LHCN-M2 (cell line): Measurements from ENCODE around the gene C10orf67. TPM values are rescaled to one million over a fixed set of nuclear protein-coding genes. Genes with fewer than 3 reads are reported as not detected.

Experiments
- DNase-seq: peaks from one replicate; pipeline ENCODE4 v3.0.0-alpha.2; 2012; ENCODE audit warnings: low read depth
- total RNA-seq: library from RNA; depleted of rRNA; stranded (reverse); fragments of >200 nt; gene quantifications from 2 replicates; pipeline ENCODE4 v1.2.3, GENCODE V29; 2014

C10orf67 gene
- total RNA-seq, 1 experiment from 2014 or later: 0.11 TPM

DNA sequence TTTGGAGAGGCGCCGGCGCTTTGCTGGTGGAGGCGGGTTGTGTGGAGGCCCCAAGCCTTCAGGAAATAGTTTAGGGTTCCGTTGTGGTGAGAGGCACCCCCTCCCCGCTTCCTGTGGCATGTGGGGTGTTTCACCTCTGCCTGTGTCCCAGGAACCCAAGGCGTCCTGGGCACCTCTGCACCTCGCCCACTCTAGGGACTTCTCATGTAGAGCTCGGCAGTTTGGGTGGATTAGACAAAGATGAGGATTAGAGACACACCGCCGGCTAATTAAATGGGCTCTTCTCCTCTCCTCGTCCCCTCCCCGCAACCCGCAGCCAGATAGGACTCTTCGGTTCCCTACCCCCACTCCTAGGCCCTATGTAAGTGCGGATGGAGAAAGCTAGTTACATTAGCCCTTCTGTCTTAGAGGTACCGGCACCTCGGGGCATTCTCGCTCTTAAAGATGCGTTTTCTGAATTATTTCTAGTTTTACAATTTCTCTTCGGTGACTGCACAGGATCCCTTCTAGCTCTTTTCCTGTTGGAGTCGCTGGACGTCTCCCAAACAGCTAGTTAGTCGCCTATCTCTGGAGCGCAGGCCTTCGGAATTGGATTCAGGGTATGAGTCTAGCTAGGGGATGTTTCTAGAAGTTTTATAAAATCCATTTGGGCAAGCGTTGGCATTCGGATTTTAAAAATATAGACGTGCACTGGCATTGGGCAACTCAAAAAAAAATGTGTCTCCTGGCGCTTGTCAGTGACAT is 144.7 kb downstream of the C10orf67 start:
- no peak for DNase-seq

DNA sequence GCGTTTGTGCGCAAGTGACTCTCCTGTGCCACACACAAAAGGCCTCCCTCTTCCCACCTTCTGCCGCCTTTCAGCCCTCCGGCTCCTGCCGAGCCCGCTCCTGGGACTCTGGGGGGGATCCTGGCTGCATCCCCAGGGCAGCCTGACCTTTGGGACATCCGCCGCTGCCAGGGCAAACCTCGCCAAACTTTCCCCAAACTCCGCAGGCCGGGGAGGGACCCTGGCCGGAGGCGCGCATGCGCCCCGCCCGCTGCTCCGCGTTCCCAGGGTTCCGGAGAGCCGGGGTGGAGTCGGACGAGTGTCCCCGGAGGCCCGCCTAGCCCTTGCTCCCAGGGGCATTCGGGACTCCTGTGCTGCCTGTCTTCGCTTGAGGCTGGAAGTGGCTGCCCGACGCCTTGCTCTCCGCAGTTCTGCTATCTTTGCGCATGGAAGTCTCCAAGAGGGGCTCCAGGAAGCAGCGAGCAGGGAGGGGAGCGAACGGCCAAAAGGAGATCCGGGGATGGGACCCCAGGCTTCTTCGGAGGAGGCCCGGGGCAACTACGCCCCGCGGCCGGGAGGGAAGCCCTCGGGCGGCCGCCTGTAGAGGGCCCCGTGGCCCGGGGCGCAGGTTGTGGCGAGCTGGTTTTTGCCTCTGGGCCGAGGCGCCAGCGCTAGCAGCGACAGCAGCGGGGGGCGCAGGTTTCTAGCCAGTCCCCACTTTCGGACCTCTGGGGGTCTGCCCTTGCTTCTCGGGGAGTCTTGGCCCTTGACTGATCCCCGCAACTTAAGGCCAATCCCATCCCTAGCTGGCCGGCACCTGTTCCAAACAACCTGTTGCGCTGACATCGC is 145.4 kb downstream of the C10orf67 start:
- no peak for DNase-seq

DNA sequence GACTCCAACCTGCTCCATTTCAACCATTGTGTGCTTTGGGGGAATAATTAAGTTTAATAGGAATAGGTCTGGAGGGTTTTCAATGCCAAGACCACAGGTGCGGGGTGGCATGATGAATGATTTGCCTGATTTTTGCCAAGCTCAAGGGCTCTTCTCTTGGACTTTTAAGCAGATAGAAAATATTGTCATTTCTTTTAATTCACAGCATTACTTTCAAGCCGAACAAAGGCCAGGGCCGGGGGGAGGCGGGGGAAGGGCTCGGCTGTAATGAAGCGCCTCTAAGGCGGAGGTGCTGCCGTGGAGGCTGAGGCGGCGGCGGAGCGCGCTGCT is 146.0 kb downstream of the C10orf67 start:
- DNase-seq: no peak

DNA sequence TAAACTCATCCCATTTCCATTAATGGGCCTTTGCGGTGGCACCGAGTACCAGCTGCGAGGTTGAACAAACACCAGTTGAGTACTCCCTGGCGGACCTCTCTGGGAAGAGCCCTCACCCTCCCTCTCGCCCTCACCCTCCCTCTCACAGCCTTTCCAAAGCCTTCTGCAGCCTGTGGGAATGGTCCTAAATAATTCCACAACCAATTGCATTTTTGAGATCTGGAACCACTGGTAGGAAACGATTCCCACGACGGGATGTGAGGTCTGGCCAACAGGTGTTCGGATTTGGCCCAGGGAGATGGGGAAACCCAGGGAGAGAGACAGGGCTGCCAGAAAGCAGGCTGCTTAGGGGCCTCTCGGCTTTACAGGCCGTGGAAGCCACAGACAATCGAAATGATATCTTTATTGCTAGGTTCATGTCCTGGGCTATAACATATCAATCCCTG is 147.2 kb downstream of the C10orf67 start:
- no peak for DNase-seq

DNA sequence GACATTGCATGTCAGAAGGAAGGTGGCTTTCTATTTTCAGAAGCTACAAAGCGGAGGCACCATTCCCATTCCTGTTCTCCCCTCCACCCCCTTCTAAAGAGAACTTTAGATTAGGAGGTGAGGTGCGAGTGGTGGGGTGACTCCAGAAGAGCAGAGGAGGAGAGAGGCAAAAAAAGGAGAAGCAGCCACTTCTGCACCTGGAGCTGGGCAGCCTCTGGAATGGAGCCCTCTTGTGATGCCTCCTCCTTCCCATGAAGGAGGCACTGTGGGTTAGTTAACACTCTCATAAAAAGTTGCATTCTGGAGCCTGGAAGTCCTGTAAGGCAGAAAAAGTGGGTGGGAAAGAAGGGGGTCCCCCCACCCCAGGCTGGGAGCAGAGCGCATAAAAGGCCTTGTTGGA is 147.7 kb downstream of the C10orf67 start:
- DNase-seq: no peak

DNA sequence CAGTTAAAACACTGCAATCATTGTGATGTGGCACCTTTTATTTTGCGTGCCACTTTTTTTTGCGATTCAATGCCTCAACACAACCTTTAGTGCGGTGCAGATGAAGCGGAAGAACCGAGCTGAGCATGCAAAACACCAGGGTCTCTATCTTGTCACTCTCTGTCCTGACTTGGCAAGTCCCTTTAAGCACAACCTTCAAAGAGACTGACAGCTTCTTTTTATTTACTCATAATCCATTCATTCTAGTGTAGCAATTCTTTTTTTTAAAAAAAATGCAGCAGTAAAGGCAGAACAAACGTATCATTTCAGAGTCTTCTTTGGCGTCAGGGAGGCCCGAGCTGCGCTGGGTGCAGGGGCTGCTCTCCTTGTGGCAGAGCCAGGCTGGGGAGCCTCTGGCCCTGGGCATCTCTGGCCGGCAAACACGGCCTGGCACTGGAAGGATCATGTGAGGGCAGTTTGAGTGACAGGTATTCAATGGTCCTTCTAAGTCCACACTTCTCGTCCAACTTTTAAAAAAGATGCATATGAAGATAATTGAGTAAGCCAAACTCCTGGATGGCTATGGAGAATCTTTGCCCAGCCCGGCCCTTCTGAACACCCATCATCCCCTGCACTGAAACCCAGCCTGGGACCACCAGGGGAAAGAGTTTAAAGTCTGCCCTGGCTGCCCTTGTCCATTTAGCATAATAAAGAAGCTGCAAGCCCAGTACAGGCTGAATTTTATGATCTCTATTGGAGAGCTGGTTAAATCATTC is 148.6 kb downstream of the C10orf67 start:
- no peak for DNase-seq

DNA sequence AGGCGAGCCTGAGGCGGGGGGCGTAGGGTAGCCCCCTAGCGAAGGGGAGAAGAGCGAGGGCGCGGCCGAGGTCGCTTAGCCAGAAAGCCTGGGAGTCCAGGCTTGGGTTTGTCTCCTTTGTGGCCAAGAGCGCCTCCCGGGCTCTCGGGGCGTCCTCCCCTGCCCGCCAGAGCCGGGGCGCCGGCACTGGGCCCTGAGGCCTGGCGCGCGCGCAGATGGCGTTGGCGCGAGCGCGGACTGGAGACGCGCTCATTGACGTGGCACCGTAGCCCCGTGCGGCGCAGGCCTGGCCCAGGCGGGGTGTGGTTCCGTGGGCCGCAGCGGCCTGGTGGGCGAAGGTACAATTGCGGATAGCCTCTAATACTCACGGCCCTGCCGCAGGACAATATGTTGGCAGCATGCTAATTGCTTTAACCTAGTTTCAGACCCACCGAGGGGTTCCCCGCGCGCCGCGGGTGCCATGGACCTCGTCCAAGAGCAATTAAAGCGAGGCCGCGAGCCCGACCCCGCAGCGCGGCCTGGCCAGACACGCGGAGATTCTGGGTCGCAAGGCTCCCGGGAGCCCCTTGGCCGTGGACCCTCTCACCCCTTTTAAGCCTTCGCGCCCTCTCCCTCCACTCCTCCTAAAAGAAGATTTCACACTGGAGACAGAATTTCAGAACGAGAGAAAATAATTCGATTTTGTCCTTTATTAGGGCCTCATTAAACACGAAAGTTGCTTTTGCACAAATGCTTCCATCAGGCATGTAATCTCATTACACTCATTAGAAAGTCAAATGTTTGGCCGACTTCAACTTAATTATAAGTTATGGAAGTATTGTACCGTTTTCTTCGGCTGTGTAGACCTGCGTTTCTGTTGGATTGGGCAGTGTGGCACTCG is 149.4 kb downstream of the C10orf67 start:
- DNase-seq: no peak

DNA sequence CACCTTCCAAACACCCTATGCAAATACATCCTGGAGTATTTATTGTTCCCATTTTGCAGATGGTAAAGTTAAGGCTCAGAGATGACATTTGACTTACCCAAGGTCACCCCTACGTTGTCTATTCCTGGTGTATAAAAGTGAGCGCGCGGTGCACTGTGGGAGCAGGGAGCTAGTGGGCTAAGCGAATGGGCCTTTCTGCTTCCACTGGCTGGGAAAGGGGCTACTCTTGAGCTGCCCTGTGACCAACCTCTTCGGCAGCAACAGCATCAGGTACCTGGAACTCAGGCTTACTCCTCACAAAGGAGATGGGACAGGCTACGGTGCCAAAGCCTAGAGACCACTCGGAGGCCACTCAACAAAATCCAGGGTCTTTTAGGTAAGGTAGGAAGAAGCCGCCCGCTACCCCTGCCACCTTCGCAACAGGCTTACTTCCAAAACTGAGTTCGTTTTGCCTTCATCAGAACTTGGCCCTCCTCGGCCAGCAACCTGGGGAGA is 150.1 kb downstream of the C10orf67 start:
- DNase-seq: no peak

DNA sequence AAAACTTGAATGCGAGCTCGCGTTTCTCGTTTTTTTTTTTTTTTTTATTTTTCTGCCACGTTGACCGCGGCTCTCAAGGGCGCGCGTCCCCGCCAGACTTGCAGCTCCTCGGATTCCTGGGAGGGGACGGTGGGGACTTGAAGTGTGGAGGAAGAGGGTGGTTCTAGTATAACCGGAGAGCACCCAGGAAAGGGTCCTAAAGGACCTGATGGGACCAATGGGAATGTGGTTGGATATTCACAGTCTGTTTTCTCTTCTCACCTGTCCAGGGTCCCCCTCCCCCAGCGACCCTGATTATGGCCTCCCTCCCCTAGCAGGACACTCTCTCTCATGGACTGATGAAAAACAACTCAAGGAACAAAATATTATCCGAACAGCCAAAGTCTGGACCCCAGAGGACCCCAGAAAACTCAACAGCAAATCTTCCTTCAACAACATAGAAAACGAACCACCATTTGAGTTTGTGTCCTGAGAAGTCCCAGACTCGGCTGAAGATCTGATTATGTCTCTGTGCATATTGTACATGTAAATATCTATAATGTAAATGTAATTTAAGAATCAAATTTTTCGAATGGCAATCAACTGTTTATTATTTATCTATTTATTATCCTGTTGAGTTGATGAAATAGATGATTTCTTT is 151.0 kb downstream of the C10orf67 start:
- no peak for DNase-seq

DNA sequence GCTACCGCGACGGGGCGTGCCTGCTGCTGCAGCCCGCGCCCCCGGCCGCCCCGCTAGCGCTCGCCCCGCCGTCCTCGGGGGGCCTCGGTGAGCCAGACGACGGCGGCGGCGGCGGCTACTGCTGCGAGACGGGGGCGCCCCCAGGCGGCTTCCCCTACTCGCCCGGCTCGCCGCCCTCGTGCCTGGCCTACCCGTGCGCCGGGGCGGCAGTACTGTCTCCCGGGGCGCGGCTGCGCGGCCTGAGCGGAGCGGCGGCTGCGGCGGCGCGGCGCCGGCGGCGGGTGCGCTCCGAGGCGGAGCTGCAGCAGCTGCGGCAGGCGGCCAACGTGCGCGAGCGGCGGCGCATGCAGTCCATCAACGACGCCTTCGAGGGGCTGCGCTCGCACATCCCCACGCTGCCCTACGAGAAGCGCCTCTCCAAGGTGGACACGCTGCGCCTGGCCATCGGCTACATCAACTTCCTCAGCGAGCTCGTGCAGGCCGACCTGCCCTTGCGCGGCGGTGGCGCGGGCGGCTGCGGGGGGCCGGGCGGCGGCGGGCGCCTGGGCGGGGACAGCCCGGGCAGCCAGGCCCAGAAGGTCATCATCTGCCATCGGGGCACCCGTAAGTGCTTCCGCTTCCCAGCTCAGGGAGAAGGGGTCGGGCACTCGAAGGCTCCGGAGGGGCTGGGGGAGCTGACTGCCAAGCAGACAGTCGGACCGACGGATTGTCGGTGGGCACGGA is 151.7 kb downstream of the C10orf67 start:
- DNase-seq: no peak

DNA sequence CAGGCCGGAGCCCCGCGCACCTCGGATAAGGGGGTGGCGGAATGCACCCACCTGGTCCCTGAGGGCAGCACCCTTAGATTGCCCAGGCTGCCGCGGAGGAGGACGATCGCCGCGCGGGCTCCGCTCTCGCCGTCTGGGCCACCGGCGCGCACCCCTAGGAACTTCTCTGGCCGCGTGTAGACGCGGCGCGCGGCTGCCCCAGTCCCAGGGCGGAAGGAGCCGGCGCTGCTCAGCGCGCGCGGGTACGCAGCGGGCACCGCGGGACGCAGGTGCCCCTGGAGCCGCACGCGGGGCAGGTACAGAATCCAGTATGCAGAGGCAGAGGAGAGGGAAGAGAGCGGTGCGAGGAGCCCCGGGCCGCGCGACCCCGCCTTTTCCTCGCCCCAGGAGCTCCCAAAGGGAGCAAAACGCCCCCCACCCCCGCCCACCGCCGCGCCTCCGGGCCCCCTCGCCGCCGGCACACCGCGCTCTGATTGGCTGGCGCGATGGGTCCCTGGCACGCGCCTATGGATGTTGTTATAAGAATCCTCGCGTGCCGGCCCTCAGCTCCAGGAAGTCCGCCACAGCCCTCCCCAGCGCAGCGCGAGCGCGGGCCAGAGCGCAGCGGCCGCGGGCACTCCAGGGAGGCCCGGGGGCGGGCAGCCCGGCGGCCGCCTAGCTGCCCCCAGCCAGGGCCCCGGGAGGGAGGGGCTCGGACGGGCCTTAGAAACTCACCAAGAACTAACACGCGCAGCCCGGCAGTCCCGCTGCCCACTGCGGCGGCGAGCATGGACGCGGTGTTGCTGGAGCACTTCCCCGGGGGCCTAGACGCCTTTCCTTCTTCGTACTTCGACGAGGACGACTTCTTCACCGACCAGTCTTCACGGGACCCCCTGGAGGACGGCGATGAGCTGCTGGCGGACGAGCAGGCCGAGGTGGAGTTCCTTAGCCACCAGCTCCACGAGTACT is 152.6 kb downstream of the C10orf67 start, which contains the start of gene PTF1A:
PTF1A (plus strand) TSS at position 549 of the 948 bp plus-strand sequence; CDS start at position 768, 219 bp downstream.
- DNase-seq: no peak

DNA sequence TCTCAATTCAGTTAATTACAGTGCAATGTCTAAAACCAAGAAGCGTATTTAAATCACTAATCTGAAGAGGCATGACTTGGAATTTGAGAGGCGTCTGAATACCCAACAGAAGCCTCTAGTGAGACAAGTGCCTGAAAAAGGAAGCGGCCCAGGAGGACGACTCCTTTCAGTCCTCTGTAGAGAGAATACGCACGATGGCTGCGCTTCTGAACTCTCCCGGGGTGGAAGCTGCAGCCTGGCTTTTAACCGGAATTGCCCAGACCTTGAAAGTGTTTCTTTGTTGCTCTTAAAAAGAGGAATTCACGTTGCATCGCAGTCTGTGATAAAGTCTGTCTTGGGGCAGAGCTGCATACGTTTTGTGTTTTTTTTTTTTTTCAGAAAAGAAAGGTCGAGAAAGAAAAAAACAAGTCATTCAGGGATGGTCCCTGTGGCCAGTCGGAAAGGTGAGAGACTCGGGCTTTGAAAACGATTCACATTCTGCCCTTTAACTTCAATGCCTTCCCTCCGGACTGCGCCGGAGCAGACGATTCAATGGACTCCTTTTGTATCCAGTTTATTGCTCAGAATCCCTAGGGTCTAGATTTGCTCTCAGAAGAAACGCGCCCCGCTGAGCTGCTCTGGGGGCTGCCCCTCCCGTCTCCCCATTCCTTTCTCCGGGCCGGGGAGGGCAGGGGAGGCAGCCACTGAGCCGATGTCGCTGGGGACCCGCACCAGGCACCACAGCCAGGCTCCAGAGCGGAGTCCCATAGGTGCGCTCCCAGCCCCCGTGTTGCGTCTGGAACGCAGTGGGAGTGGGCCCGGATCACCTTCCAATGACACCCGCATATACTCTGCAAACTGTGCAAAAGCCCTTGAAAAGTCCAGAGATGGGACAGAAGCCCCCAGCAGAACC is 153.5 kb downstream of the C10orf67 start:
- DNase-seq: no peak

DNA sequence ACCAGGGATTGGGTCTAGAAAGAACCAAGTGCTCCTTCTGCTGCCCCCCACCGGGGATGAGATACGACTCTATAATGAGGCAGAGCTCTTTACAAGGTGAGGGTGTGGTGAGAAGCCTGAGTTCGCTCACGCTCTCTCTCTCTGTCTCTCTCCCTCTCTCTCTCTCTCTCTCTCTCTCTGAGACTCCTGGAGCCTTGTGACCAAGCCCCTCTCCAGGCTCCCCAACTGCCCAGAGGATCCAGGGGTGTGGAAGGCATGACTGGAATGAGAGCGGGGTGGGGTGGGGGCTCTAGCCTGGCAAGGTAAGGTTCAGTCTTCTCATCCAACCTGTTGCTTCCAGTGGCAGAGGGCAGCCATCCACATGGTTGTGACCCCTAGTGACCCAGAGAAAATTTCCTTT is 155.6 kb downstream of the C10orf67 start:
- no peak for DNase-seq

DNA sequence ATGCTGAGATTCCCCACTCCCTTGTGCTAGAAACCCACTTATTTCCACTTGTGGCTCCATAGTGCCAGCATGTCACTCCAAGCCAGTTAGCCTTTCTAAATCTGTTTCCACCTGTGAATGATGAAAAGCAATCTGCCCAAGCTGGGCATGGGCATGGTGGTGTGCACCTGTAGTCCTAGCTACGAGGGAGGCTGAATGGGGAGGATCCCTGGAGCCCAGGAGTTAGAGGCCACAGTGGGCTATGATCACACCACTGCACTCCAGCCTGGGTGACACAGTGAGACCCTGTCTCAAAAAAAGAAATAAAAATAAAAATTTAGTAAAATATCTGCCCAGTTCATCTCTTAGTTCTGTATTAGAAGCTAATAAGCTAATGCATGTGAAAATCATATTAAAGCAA is 157.4 kb downstream of the C10orf67 start:
- no peak for DNase-seq

DNA sequence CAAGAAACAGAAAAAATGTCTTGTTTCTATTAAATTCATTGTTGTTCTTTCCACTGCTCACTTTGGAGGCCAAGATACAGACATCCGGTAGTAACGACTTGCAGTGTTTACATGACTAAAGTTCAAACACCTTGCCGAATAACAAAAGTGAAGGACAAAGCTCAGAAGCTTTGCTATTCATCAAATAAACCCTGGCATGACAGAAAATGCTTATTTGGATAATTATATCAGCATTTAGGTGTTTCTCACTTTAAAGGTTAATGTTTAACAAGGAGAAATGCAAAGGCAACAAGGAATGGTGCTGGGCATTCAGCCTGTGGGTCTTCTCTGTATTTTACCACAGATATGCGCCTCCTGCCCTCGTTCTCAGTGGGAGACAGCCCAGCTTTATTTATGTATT is 157.9 kb downstream of the C10orf67 start:
- no peak for DNase-seq

DNA sequence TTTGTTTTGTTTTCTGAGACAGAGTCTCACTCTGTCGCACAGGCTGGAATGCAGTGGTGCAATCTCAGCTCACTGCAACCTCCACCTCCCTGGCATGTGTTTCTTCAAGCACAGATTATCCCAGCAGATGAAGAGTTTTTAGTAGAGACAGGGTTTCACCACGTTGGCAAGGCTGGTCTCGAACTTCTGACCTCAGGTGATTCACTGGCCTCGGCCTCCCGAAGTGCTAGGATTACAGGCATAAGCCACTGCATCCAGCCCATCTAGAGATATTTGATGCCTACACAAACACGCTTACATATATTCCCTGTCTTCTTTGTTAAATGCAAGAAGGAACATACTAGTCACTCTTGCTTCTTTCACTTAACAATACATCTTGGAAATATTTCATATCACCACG is 158.4 kb downstream of the C10orf67 start:
- no peak for DNase-seq

DNA sequence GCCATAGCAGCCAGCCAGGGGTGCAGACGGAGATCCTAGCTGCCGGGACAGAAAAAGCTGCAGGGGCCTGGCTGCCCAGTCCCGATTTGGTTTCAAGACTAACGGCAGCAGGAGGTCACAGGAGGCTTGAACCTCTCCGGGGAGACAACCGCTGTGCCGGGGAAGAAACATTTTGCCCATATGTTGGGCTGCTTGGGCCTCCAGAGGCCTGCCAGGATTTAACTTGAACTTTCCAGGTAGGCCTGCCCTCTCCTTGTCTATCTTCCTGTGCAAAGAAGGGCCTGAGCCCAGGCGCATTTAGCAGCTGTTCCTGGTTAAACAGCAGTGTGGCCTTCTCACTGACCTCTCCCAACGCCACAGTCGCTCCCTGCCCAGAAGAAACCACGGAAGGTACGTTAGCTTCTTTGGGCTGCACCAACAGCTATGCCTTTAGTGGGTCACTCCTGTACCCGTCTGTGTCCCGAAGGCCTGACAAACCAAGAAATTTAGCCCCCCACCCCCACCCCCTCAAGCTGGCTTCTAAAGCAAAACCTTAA is 169.6 kb downstream of the C10orf67 start:
- DNase-seq: no peak
